DMS53 (cell line): ENCODE results near the gene HACL1.
"Not testable (repeated sequence)": the region's sequence is repeated elsewhere in the genome, so short reads cannot be mapped to it uniquely, and the experiment has no call there.

Experiments
- DNase-seq: peaks from one replicate; lab custom pipeline; 2025; lab: John Stamatoyannopoulos, UW

The HACL1 gene

GRCh38 chr3:15579051-15579450 lies 22.3 kb downstream of the HACL1 start:
- no peak for DNase-seq

- no peak for DNase-seq
These were observed 23.0 kb downstream of the HACL1 start for GRCh38 chr3:15578289-15578867.

DNA sequence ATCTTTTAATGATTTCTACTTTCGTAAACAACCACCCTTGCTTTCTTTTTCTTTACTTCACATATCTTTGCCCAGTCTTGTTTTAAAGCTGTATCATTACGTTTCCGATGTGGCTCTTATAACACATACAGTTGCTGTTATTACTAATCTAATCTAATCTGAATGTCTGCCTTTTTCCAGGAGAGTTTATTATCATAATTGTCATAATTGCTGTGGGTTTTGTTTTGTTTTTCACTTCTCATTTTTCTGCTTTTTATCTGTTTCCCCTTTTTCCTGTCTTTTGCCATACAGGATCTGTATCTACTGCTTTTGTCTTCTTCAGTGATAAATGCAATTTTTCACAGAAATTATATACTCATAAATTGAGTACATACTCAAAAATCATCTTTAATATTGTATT lies 24.9 kb downstream of the HACL1 start:
- DNase-seq, result no peak

DNA sequence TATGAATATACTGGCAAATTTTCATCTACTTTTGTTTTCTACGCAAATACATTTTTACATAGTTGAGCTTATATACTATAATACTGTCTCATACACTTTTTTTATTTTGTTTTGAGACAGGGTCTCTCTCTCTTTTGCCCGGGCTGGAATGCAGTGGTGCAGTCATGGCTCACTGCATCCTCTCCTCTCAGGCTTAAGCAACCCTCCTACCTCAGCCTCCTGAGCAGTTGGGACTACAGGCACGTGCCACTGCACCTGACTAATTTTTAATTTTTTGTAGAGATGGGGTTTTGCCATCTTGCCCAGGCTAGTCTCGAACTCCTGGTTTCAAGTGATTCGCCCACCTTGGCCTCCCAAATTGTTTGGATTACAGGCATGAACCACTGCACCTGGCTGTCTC lies 25.9 kb downstream of the HACL1 start:
- no peak for DNase-seq

GRCh38 chr3:15572138-15572537 lies 29.2 kb downstream of the HACL1 start:
- DNase-seq, result no peak

GRCh38 chr3:15563190-15563589 lies 38.2 kb downstream of the HACL1 start:
- DNase-seq, result no peak

- DNase-seq, result no peak
These were observed 38.8 kb downstream of the HACL1 start for GRCh38 chr3:15562560-15562959.

GRCh38 chr3:15558581-15558980 lies 42.8 kb downstream of the HACL1 start:
- no peak for DNase-seq

DNA sequence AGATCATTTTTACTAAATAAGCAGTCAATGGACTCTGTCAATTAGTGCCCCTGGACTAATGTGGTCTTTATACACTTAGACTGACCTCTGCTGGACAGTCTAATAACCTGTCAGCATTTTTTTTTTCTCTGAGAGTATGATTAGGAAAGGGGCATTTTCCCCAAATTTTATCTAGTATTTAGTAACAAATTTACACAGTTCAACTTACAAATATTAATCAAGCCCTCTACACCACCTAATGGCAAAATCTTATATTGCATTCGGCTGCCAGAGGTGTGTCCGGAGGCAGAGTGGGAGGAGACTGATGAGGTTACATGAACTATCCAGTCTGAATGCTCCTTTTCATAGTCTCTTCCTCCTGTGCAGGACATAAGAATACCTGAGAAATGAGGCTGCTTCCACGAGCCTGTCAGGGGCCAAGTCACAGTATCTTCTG lies 43.8 kb downstream of the HACL1 start:
- DNase-seq, result peak; percentile 73

DNA sequence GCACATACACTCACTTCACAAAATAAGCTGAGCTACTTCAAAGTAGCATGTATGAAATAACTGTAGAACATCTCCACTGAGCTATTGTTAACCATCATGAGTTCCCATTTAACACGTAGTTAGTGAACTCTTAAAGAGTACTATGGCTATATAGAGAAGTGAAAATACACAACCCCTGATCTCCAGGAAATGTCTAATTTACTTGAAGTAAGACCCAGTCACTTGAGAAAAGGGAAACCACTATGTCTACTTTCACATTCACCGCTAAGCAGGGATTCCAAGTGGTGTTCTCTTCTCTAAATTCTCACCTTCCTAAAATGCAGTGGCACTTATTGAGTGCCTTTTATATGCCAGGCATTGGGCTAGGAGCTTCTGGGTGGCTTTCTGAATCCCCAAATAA lies 44.9 kb downstream of the HACL1 start:
- no peak for DNase-seq

DNA sequence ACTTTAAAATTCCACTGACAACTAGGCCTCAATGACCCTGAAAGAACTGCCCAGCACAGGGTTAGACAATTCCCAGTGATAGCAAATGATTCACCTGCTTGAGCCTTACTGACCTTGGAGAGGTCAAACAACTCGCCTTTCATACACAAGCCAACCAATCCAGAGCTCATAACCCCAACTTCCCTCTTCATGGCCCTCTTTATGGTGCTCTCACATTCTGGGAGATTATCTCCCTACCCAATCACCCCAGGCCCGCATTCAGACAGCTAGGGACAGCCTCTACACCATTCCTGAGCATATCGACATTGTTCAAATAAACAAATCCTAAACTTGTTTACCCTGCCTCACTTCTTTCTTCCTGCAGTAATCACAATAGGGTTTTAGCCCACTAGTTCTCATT lies 47.6 kb downstream of the HACL1 start:
- DNase-seq, result no peak

DNA sequence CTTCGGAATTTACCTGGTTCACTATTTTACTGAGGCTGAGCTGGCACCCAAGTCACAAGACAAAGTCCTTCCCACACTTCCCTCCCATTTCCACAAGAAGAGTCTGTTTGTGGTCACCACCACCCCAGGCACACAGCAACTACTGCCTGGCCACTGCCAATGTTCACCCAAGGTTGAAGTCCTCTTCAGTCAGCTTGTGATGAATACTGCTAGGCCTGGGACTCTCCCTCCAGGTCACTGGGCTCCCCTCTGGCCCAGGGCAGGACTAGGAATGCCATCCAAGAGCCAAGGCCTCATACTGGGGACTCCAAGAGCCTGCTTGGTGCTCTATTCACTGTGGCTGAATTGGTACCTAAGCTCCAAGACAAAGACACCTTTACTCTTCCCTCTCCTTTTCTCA lies 49.5 kb downstream of the HACL1 start:
- no peak for DNase-seq

- no peak for DNase-seq
These were observed 51.5 kb downstream of the HACL1 start for GRCh38 chr3:15549846-15550245.

GRCh38 chr3:15542614-15543013 lies 58.8 kb downstream of the HACL1 start:
- DNase-seq, result no peak

GRCh38 chr3:15541371-15541770 lies 60.0 kb downstream of the HACL1 start:
- no peak for DNase-seq

- no peak for DNase-seq
These were observed 62.3 kb downstream of the HACL1 start for GRCh38 chr3:15539066-15539465.

GRCh38 chr3:15538345-15538744 lies 63.0 kb downstream of the HACL1 start:
- no peak for DNase-seq

GRCh38 chr3:15536856-15537255 lies 64.5 kb downstream of the HACL1 start:
- DNase-seq, result no peak

GRCh38 chr3:15535732-15536131 lies 65.6 kb downstream of the HACL1 start:
- no peak for DNase-seq

DNA sequence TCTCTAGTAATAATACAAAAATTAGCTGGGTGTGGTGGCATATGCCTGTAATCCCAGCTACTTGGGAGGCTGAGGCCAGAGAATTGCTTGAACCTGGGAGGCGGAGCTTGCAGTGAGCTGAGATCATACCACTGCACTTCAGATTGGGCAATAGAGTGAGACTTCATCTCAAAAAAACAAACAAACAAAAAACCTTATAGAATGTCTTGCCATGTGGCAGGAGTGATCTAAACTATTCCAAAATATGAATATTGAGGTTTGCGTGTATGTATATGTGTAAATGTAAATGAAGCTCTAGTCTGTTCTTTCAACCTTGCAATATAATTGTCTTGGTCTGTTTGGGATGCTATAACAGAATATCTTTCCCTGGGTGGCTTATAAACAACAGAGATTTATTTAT lies 68.8 kb downstream of the HACL1 start:
- DNase-seq, result not testable (repeated sequence)

DNA sequence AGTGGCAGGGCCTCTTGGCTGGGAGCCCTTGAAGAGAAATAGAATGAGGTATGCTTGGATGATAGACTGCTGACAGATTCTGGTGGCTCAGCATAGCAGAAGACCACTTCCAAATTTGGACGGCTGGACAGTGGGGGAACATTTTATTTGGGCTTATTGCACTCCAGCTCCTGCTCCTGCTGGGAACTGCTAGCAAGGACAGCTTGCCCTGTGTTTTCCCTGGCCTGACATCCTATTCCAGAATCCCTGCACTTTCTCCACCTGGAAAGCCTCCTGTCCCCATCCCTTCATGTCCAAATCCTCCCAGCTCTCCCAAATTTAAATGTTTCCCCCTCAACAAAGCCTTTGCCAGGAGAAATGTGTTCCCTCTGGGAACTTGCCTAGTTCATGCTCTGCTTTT lies 70.0 kb downstream of the HACL1 start:
- no peak for DNase-seq

GRCh38 chr3:15528854-15529537 lies 72.4 kb downstream of the HACL1 start:
- peak; percentile 2 for DNase-seq

GRCh38 chr3:15527031-15527459 lies 74.3 kb downstream of the HACL1 start:
- DNase-seq, result no peak

- DNase-seq, result no peak
These were observed 75.6 kb downstream of the HACL1 start for GRCh38 chr3:15525790-15526189.
